Measurements from ENCODE around the gene UACA.

The UACA gene

DNA sequence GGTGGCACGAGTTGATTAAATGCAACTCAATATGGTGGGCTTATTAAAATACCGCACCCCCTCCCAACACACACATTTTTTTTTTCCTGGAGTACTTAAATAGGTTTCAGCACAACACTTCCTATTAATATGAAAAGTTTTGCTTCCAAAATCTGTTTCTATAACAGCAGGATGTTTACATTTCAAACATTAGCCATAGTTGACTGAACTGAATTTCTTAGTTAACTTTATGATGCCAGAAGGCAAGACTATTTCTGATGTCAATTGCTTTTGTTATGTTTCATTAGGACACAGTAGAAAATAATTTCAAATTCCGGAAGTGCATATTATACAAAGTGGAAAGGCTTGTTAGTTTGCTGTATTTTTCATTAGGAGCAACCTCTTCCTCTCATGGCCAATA is 104.7 kb downstream of the UACA start:
- TF ChIP-seq, protein P1, sequence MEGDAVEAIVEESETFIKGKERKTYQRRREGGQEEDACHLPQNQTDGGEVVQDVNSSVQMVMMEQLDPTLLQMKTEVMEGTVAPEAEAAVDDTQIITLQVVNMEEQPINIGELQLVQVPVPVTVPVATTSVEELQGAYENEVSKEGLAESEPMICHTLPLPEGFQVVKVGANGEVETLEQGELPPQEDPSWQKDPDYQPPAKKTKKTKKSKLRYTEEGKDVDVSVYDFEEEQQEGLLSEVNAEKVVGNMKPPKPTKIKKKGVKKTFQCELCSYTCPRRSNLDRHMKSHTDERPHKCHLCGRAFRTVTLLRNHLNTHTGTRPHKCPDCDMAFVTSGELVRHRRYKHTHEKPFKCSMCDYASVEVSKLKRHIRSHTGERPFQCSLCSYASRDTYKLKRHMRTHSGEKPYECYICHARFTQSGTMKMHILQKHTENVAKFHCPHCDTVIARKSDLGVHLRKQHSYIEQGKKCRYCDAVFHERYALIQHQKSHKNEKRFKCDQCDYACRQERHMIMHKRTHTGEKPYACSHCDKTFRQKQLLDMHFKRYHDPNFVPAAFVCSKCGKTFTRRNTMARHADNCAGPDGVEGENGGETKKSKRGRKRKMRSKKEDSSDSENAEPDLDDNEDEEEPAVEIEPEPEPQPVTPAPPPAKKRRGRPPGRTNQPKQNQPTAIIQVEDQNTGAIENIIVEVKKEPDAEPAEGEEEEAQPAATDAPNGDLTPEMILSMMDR (IDR thresholded peaks at IDR 0.05; ENCODE audit: low read depth, low read length): no peak
- DNase-seq (ENCODE audit: low read depth): no peak
- H3K4me3 ChIP-seq (ENCODE audit: low read depth, low read length): no peak overlapping the region

DNA sequence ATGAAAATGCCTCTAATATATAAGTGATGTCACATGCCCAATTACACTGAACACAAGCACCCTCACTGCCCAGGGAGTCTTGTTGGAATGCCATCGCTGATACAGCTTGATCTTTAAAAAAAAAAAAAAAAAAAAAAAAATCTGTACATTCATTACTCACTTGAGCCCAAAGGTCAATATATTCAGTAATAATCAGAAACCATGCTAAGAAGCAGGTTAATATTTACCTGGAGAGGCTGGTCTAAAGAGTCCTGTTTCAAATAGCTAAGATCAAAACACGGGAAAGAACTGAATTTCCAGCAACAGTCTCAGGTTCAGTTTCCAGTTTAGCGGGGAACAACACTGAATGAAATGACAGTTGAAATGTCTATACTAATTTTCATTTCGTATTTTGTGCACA is 109.9 kb downstream of the UACA start:
- TF ChIP-seq, protein P1 (IDR thresholded peaks at IDR 0.05; ENCODE audit: low read depth, low read length): no peak
- TF ChIP-seq MYC (IDR thresholded peaks at IDR 0.05; ENCODE audit: low read depth, low read length) (no peak), POLR2A (IDR thresholded peaks at IDR 0.05; ENCODE audit: extremely low read depth, insufficient read length) (no peak)
- TF ChIP-seq, protein P2, sequence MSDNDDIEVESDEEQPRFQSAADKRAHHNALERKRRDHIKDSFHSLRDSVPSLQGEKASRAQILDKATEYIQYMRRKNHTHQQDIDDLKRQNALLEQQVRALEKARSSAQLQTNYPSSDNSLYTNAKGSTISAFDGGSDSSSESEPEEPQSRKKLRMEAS (IDR thresholded peaks at IDR 0.05; ENCODE audit: low read depth, low read length): no peak
- DNase-seq (ENCODE audit: low read depth): no peak

DNA sequence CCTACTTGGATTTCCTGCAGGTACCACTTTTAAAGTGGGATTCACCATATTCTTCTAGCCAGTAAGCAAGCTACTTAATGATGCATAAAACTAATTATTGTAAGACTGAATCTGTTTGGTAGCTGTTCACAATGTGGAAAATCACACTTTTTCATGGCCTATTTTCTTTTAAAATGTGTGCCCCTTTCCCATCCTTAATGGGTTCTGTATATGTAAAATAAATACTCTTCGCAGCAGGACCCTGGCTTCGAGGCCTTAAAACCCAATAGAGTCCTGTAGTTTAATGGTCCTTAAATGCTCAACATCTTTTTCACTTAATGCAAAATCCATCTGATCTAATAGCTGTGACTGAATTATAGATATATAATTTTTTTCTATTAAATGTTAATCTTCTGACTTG is 111.0 kb downstream of the UACA start:
- DNase-seq (ENCODE audit: low read depth): no peak
- TF ChIP-seq MYC (IDR thresholded peaks at IDR 0.05; ENCODE audit: low read depth, low read length) (no peak), POLR2A (IDR thresholded peaks at IDR 0.05; ENCODE audit: extremely low read depth, insufficient read length) (no peak)
- TF ChIP-seq, protein P2 (IDR thresholded peaks at IDR 0.05; ENCODE audit: low read depth, low read length): no peak
- TF ChIP-seq, protein P1 (IDR thresholded peaks at IDR 0.05; ENCODE audit: low read depth, low read length): no peak
- H3K4me3 ChIP-seq (ENCODE audit: low read depth, low read length): no peak overlapping the region

More for the DNA sequence above, 109.9 kb downstream of the UACA start:
- no peak overlapping the region for H3K4me3 ChIP-seq (ENCODE audit: low read depth, low read length)

DNA sequence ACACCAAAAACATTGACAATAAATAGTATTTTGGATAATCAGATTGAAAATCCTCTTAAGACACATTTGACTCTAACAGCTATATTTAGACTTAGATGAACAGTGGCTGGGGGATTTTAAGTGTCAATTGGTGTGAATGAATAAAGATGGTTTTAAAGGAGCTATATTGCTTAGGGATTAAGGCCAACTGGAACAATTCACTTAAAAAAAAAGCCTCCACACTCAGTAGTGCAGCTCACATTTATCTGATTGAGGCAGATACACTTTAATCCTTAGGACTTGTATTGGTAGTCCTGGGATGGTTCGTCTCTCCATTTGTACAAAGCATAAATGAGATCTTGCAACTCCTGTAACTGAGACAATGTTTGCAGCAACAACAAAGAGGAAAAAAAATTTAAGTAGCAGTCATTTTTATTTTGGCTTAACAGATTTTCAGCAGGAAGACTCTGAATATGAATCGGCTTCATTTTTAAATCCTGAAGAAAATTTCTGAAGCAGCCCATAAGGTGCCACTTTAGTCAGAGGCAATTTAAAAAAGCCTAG is 112.0 kb downstream of the UACA start:
- H3K4me3 ChIP-seq (ENCODE audit: low read depth, low read length): no peak overlapping the region
- TF ChIP-seq, protein P1 (IDR thresholded peaks at IDR 0.05; ENCODE audit: low read depth, low read length): no peak
- TF ChIP-seq, protein P2 (IDR thresholded peaks at IDR 0.05; ENCODE audit: low read depth, low read length): no peak
- TF ChIP-seq MYC (IDR thresholded peaks at IDR 0.05; ENCODE audit: low read depth, low read length) (no peak), POLR2A (IDR thresholded peaks at IDR 0.05; ENCODE audit: extremely low read depth, insufficient read length) (no peak)
- DNase-seq (ENCODE audit: low read depth): no peak

DNA sequence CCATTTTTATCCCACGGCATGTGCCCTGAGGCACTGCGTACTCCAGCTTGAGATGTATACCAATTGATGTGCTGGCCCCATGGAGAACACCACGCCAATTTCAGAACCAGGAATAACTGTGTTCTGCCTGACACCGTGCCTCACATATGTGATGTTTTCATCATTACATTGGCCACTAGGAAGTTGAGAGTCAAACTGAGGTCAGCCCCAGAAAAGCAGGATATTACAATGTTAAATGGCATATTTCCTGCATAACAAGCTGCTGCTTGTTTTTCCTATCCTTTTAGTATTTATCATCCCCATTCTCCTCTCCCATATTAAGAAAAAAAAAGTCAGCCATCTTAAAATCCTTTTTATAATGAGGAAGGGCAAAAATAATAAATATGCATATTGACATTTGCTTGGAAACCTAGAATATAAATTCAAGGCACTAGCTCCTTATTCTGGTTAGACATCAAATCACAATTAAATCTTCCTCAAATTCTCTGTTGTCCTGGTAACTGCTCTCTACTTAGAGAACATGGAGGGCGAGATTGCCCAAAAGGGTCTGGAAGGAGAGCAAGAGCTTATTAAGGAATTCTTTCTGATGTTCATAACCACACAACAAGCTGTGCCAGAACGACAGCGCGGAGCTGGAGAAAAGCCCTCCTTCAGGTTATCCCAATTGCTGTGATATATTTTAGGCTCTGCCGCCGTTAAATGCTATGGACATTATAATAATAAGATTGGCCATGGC is 112.6 kb downstream of the UACA start:
- TF ChIP-seq MYC (IDR thresholded peaks at IDR 0.05; ENCODE audit: low read depth, low read length) (no peak), POLR2A (IDR thresholded peaks at IDR 0.05; ENCODE audit: extremely low read depth, insufficient read length) (no peak)
- TF ChIP-seq, protein P2 (IDR thresholded peaks at IDR 0.05; ENCODE audit: low read depth, low read length): no peak
- TF ChIP-seq, protein P1 (IDR thresholded peaks at IDR 0.05; ENCODE audit: low read depth, low read length): no peak
- no peak overlapping the region for H3K4me3 ChIP-seq (ENCODE audit: low read depth, low read length)
- DNase-seq (ENCODE audit: low read depth): no peak

Measured in NB4 (cell line).